Motor neuron (in vitro differentiated cells): ENCODE data around the gene CCDC194. TPM values are rescaled to one million over a fixed set of nuclear protein-coding genes. Genes with fewer than 3 reads are reported as not detected.

ENCODE experiments used
- ATAC-seq, 8 experiments: fragments of 200-7000 bp; cut with Tn5 transposase; replicated peaks in 6 of 8; 2 replicates each; pipeline ENCODE4 v1.8.0; 2021; ENCODE audit warnings: mild to moderate bottlenecking in 8 of 8, moderate library complexity in 8 of 8
- H3K27ac ChIP-seq, 2 donors: fragments of 250-450 bp; sonication (Bioruptor Pico); 2 replicates each; pipeline ENCODE4 v1.9.0; 2021; ENCODE audit warnings: antibody characterized with exemption in 2 of 2, mild to moderate bottlenecking in 2 of 2, moderate library complexity in 1 of 2
- H3K4me1 ChIP-seq, 2 donors: fragments of 250-450 bp; sonication (Bioruptor Pico); replicated peaks in 1 of 2; 2 replicates each; pipeline ENCODE4 v1.6.1; 2021; ENCODE audit warnings: antibody characterized with exemption in 2 of 2, mild to moderate bottlenecking in 2 of 2, moderate library complexity in 1 of 2
- H3K4me3 ChIP-seq, 5 donors: fragments of 250-450 bp; sonication (Bioruptor Pico); 2 replicates each; pipeline ENCODE4 v1.9.0; 2021; ENCODE audit warnings: antibody characterized with exemption in 5 of 5, mild to moderate bottlenecking in 5 of 5, moderate library complexity in 4 of 5
- WGBS, 10 experiments: fragments of 450-650 bp; shearing (Covaris generic); methylation state at CpG; one replicate each; pipeline ENCODE4 v1.0.0; 2022; 5-methylcytosine and 5-hydroxymethylcytosine counted together
- in situ Hi-C, 9 experiments: fragments of 400-800 bp; cut with MboI; loops; one replicate each; pipeline ENCODE4 v1.15.0; 2021; ENCODE audit warnings: low sequenced_read_pairs in 9 of 9, low pct_unique_long_range_greater_than_20kb in 2 of 9; ENCODE audit not compliant: unreplicated experiment in 9 of 9
- total RNA-seq, 8 experiments: library from RNA; unstranded; fragments of 300-600 nt; gene quantifications; 2 replicates each; pipeline versions ENCODE4 v1.2.3 to v1.2.4, GENCODE V29; 2022

Gene CCDC194
- total RNA-seq, 8 experiments from 2014 or later: 0.22 to 1.1 (median 0.39) TPM; not detected in 4

- peak; percentile 87 to 95 (median 92) for ATAC-seq
- H3K27ac ChIP-seq: peak within 1 kb of the TSS; percentile 38 to 68
- H3K4me1 ChIP-seq: peaks cover 8 to 13% of the 10 kb centered on the region in 2 donors
- peak within 1 kb of the TSS; percentile 73 to 93 (median 84) for H3K4me3 ChIP-seq
- in situ Hi-C loops: no loop called here
- 0 to 4% (median 1%) methylated on average over 1 to 17 of the region's 85 CpGs; no CpG with 5 or more reads in 5 of the 10 experiments for WGBS, 10 experiments
These were observed 25.9 kb upstream of the CCDC194 start, which contains the start of gene MVB12A for GRCh38 chr19:17419621-17420474. Gene MVB12A (plus strand): TSS chr19:17420047. CDS start chr19:17420136, 89 bp downstream.

GRCh38 chr19:17419154-17419620 is 25.2 kb upstream of the CCDC194 start:
- 0 to 70% (median 47%) methylated on average over 1 to 8 of the region's 8 CpGs; no CpG with 5 or more reads in 3 of the 10 experiments for WGBS, 10 experiments
- Histone ChIP-seq H3K4me3 (peak overlapping the region; percentile 26 to 39 (median 28)), H3K4me1 (peaks cover 10 to 15% of the 10 kb centered on the region in 2 donors), H3K27ac (peak overlapping the region; percentile 38 to 57)
- ATAC-seq: peak in 1 of 8 experiments; percentile 2
- in situ Hi-C loops: no loop called here

GRCh38 chr19:17418710-17419109 is 24.7 kb upstream of the CCDC194 start:
- no peak for ATAC-seq
- WGBS, 10 experiments: 20 to 89% (median 74%) methylated on average over 1 to 3 of the region's 3 CpGs; no CpG with 5 or more reads in 2 of the 10 experiments
- Histone ChIP-seq H3K4me3 (peak overlapping the region in 2 of 5 donors; percentile 28 to 39), H3K27ac (peak overlapping the region; percentile 38 to 57), H3K4me1 (peaks cover 10 to 15% of the 10 kb centered on the region in 2 donors)
- in situ Hi-C loops: no loop called here

GRCh38 chr19:17415121-17415520 is 21.1 kb upstream of the CCDC194 start:
- WGBS, 10 experiments: 13 to 70% (median 51%) methylated on average over 2 to 6 of the region's 6 CpGs; no CpG with 5 or more reads in 1 of the 10 experiments
- no peak for ATAC-seq
- H3K4me3 ChIP-seq: no peak overlapping the region
- in situ Hi-C loops: no loop called here
- peaks cover 25 to 31% of the 10 kb centered on the region in 2 donors for H3K4me1 ChIP-seq
- H3K27ac ChIP-seq: no peak overlapping the region

GRCh38 chr19:17414097-17414496 is 20.1 kb upstream of the CCDC194 start:
- no peak overlapping the region for H3K4me3 ChIP-seq
- 17 to 100% (median 64%) methylated on average over 1 to 5 of the region's 8 CpGs; no CpG with 5 or more reads in 5 of the 10 experiments for WGBS, 10 experiments
- no peak for ATAC-seq
- no peak overlapping the region for H3K27ac ChIP-seq
- H3K4me1 ChIP-seq: peaks cover 24 to 29% of the 10 kb centered on the region in 2 donors
- in situ Hi-C loops: no loop called here

GRCh38 chr19:17411801-17412200 is 17.8 kb upstream of the CCDC194 start:
- peak in 2 of 8 experiments; percentile 7 to 10 for ATAC-seq
- Histone ChIP-seq H3K27ac (peak overlapping the region in 1 of 2 donors; percentile 17), H3K4me3 (no peak overlapping the region), H3K4me1 (peaks cover 26 to 33% of the 10 kb centered on the region in 2 donors)
- 15 to 100% (median 66%) methylated on average over 1 to 11 of the region's 11 CpGs; no CpG with 5 or more reads in 2 of the 10 experiments for WGBS, 10 experiments
- in situ Hi-C loops: no loop called here

GRCh38 chr19:17409990-17410389 is 16.0 kb upstream of the CCDC194 start:
- WGBS, 10 experiments: 12 to 100% (median 96%) methylated on average over 1 to 8 of the region's 9 CpGs
- Histone ChIP-seq H3K27ac (no peak overlapping the region), H3K4me1 (peaks cover 38 to 39% of the 10 kb centered on the region in 2 donors), H3K4me3 (no peak overlapping the region)
- in situ Hi-C loops: loop anchor here in 1 of 9 experiments (10.0 kb wide), 1 partner anchor 55 kb away; the partner anchor contains the start of gene NXNL1
- ATAC-seq: no peak

- Histone ChIP-seq H3K27ac (peak overlapping the region in 1 of 2 donors; percentile 70), H3K4me1 (peaks cover 35 to 39% of the 10 kb centered on the region in 2 donors), H3K4me3 (peak overlapping the region in 1 of 5 donors; percentile 17)
- in situ Hi-C loops: loop anchor here in 1 of 9 experiments (10.0 kb wide), 1 partner anchor 58 kb away; the partner anchor contains the start of gene NXNL1
- WGBS, 10 experiments: 17 to 50% methylated on average over 1 of the region's 2 CpGs; no CpG with 5 or more reads in 8 of the 10 experiments
- ATAC-seq: no peak
These were observed 12.8 kb upstream of the CCDC194 start for GRCh38 chr19:17406887-17407196.

- in situ Hi-C loops: loop anchor here in 1 of 9 experiments (10.0 kb wide), 1 partner anchor 59 kb away; the partner anchor contains the start of gene NXNL1
- ATAC-seq: peak in 2 of 8 experiments; percentile 7 to 20
- WGBS, 10 experiments: 83 to 100% (median 97%) methylated on average over 1 to 6 of the region's 10 CpGs; no CpG with 5 or more reads in 4 of the 10 experiments
- Histone ChIP-seq H3K4me3 (no peak overlapping the region), H3K27ac (peak overlapping the region in 1 of 2 donors; percentile 14), H3K4me1 (peaks cover 35 to 37% of the 10 kb centered on the region in 2 donors)
These were observed 12.3 kb upstream of the CCDC194 start for GRCh38 chr19:17406046-17406886.

- Histone ChIP-seq H3K27ac (peak within 1 kb of the TSS in 1 of 2 donors; percentile 74), H3K4me3 (peak within 1 kb of the TSS in 2 of 5 donors; percentile 41 to 43), H3K4me1 (peaks cover 35 to 37% of the 10 kb centered on the region in 2 donors)
- ATAC-seq: peak; percentile 21 to 98 (median 39)
- WGBS, 10 experiments: 49 to 100% (median 86%) methylated on average over 1 to 5 of the region's 18 CpGs; no CpG with 5 or more reads in 5 of the 10 experiments
- in situ Hi-C loops: loop anchor here in 1 of 9 experiments (10.0 kb wide), 1 partner anchor 59 kb away; the partner anchor contains the start of gene NXNL1
These were observed 11.5 kb upstream of the CCDC194 start, which contains the start of gene BST2 for GRCh38 chr19:17405250-17406045. Gene BST2 (minus strand): TSS chr19:17405630. CDS start chr19:17405575, 55 bp downstream.

- in situ Hi-C loops: loop anchor here in 1 of 9 experiments (10.0 kb wide), 1 partner anchor 60 kb away; the partner anchor contains the start of gene NXNL1
- WGBS, 10 experiments: 29 to 100% (median 77%) methylated on average over 1 to 4 of the region's 7 CpGs; no CpG with 5 or more reads in 2 of the 10 experiments
- Histone ChIP-seq H3K4me3 (peak overlapping the region in 2 of 5 donors; percentile 41 to 43), H3K27ac (peak overlapping the region in 1 of 2 donors; percentile 74), H3K4me1 (peaks cover 35 to 37% of the 10 kb centered on the region in 2 donors)
- no peak for ATAC-seq
These were observed 10.7 kb upstream of the CCDC194 start for GRCh38 chr19:17404621-17405249.
